IMR-90 (cell line): ENCODE results near the gene ARSD. TPM values are rescaled to one million over a fixed set of nuclear protein-coding genes. Genes with fewer than 3 reads are reported as not detected.

Experiments used
- ATAC-seq: fragments of 200-7000 bp; cut with Tn5 transposase; 2 replicates; pipeline ENCODE4 v1.9.1; 2020; ENCODE audit warnings: low read depth, mild to moderate bottlenecking, moderate library complexity
- BruUV-seq: library from RNA; stranded (reverse); fragments of 400-500 nt; replicated peaks from 2 replicates; lab custom pipeline; 2021; lab: Mats Ljungman, UMichigan
- CTCF ChIA-PET: fragments of 300-600 bp; formaldehyde crosslinking; extraction: SDS; loops from one replicate; lab custom pipeline; 2021; ENCODE audit warnings: antibody characterized with exemption; lab: Yijun Ruan, JAX
- POLR2A ChIA-PET: fragments of 300-600 bp; sonication (Branson Sonifier 250); formaldehyde crosslinking; loops from one replicate; lab custom pipeline; 2022; ENCODE audit warnings: antibody characterized with exemption; ENCODE audit not compliant: unreplicated experiment; lab: Charles Lee
- DNase-seq: peaks from one replicate; pipeline ENCODE4 v3.0.0; 2013
- H2AFZ ChIP-seq: replicated peaks from 2 replicates; pipeline ENCODE3; 2013; ENCODE audit warnings: low read length, mild to moderate bottlenecking; ENCODE audit not compliant: poor library complexity
- H2AK5ac ChIP-seq: 2 replicates; pipeline ENCODE4 v1.6.1; 2013; ENCODE audit warnings: low read depth, low read length, inconsistent platforms
- H2AK9ac ChIP-seq: replicated peaks from 2 replicates; pipeline ENCODE3; 2013; ENCODE audit warnings: mild to moderate bottlenecking, low read depth, low read length, moderate library complexity; ENCODE audit not compliant: poor library complexity
- H2BK120ac ChIP-seq: 2 replicates; pipeline ENCODE4 v1.6.1; 2013; ENCODE audit warnings: low read depth, low read length, inconsistent platforms
- H2BK15ac ChIP-seq: 3 replicates; pipeline ENCODE4 v1.6.1; 2013; ENCODE audit warnings: low read depth, low read length, inconsistent platforms
- H2BK20ac ChIP-seq: 2 replicates; pipeline ENCODE4 v1.6.1; 2013; ENCODE audit warnings: low read depth, mild to moderate bottlenecking, inconsistent platforms, low read length, moderate library complexity
- H2BK5ac ChIP-seq: 2 replicates; pipeline ENCODE4 v1.6.1; 2013; ENCODE audit warnings: mild to moderate bottlenecking, low read depth, low read length, inconsistent platforms; ENCODE audit not compliant: poor library complexity, severe bottlenecking
- H3K14ac ChIP-seq: replicated peaks from 2 replicates; pipeline ENCODE4 v1.6.1; 2013; ENCODE audit warnings: low read depth, low read length, inconsistent platforms
- H3K18ac ChIP-seq: 2 replicates; pipeline ENCODE4 v1.6.1; 2013; ENCODE audit warnings: low read depth, low read length, control low read depth
- H3K23ac ChIP-seq: 2 replicates; pipeline ENCODE4 v1.6.1; 2013; ENCODE audit warnings: low read depth, low read length, inconsistent platforms
- H3K27ac ChIP-seq: 2 replicates; pipeline ENCODE4 v1.5.1; 2013; ENCODE audit warnings: mild to moderate bottlenecking, control low read depth, low read length; ENCODE audit not compliant: insufficient read depth
- H3K27me3 ChIP-seq: 2 replicates; pipeline ENCODE4 v1.6.1; 2013; ENCODE audit warnings: low read length; ENCODE audit not compliant: control insufficient read depth, insufficient read depth
- H3K36me3 ChIP-seq: 2 replicates; pipeline ENCODE4 v1.6.1; 2013; ENCODE audit warnings: low read length, mixed read lengths; ENCODE audit not compliant: control insufficient read depth, insufficient read depth
- H3K4ac ChIP-seq: 2 replicates; pipeline ENCODE4 v1.6.1; 2013; ENCODE audit warnings: low read depth, low read length, inconsistent platforms
- H3K4me1 ChIP-seq: 2 replicates; pipeline ENCODE4 v1.6.1; 2013; ENCODE audit warnings: low read length, mixed read lengths; ENCODE audit not compliant: control insufficient read depth, insufficient read depth
- H3K4me2 ChIP-seq: 2 replicates; pipeline ENCODE4 v1.6.1; 2013; ENCODE audit warnings: low read depth, mild to moderate bottlenecking, control low read depth, low read length, moderate library complexity
- H3K4me3 ChIP-seq: 2 replicates; pipeline ENCODE4 v1.5.1; 2013; ENCODE audit warnings: low read depth, mild to moderate bottlenecking, control low read depth, low read length, moderate library complexity; ENCODE audit not compliant: insufficient read depth
- H3K56ac ChIP-seq: 2 replicates; pipeline ENCODE4 v1.6.1; 2013; ENCODE audit warnings: low read length, inconsistent platforms; ENCODE audit not compliant: insufficient read depth; ENCODE audit errors: extremely low read depth
- H3K79me1 ChIP-seq, 2 experiments: 2 replicates each; pipeline ENCODE4 v1.6.1; 2013; ENCODE audit warnings: low read length in 2 of 2, inconsistent platforms in 1 of 2, low read depth in 1 of 2
- H3K9ac ChIP-seq: 2 replicates; pipeline ENCODE4 v1.6.1; 2013; ENCODE audit warnings: low read depth, low read length, control low read depth
- H3K9me1 ChIP-seq: 2 replicates; pipeline ENCODE4 v1.6.1; 2013; ENCODE audit warnings: low read length, inconsistent platforms; ENCODE audit not compliant: insufficient read depth
- H3K9me3 ChIP-seq: 2 replicates; pipeline ENCODE4 v1.6.1; 2013; ENCODE audit warnings: low read length; ENCODE audit not compliant: control insufficient read depth, insufficient read depth
- H4K20me1 ChIP-seq: 2 replicates; pipeline ENCODE4 v1.6.1; 2013; ENCODE audit warnings: low read length, inconsistent platforms; ENCODE audit not compliant: insufficient read depth
- H4K5ac ChIP-seq: 2 replicates; pipeline ENCODE4 v1.6.1; 2013; ENCODE audit warnings: mild to moderate bottlenecking, low read depth, low read length, control low read depth
- H4K8ac ChIP-seq, 2 experiments: 2 replicates each; pipeline ENCODE4 v1.6.1; 2013; ENCODE audit warnings: low read depth in 2 of 2, low read length in 2 of 2, control low read depth in 1 of 2, inconsistent platforms in 1 of 2
- H4K91ac ChIP-seq: 2 replicates; pipeline ENCODE4 v1.6.1; 2013; ENCODE audit warnings: low read depth, low read length, inconsistent platforms; ENCODE audit not compliant: insufficient read depth
- CEBPB ChIP-seq: IDR thresholded peaks from 2 replicates; pipeline ENCODE4 v1.6.1; 2012; ENCODE audit warnings: low read depth, low read length, improper control_type of control experiment
- CHD1 ChIP-seq: IDR thresholded peaks from 2 replicates; pipeline ENCODE4 v1.6.1; 2012; ENCODE audit warnings: low read depth, low read length, improper control_type of control experiment
- MAFK ChIP-seq: IDR thresholded peaks from 2 replicates; pipeline ENCODE4 v1.6.1; 2012; ENCODE audit warnings: low read depth, low read length, improper control_type of control experiment
- MAZ ChIP-seq: IDR thresholded peaks from 2 replicates; pipeline ENCODE4 v1.6.1; 2012; ENCODE audit warnings: low read depth, mild to moderate bottlenecking, low read length, improper control_type of control experiment, moderate library complexity, borderline replicate concordance
- MXI1 ChIP-seq: IDR thresholded peaks from 2 replicates; pipeline ENCODE4 v1.6.1; 2012; ENCODE audit warnings: low read depth, mild to moderate bottlenecking, low read length, moderate library complexity, borderline replicate concordance
- NFE2L2 ChIP-seq: fragments of 150-350 bp; IDR thresholded peaks from 2 replicates; pipeline ENCODE4 v1.6.1; 2016; ENCODE audit warnings: low read depth, mild to moderate bottlenecking, low read length
- RCOR1 ChIP-seq: IDR thresholded peaks from 2 replicates; pipeline ENCODE4 v1.6.1; 2012; ENCODE audit warnings: mild to moderate bottlenecking, low read length, improper control_type of control experiment; ENCODE audit not compliant: insufficient replicate concordance
- RFX5 ChIP-seq: IDR thresholded peaks from 2 replicates; pipeline ENCODE4 v1.8.0; 2012; ENCODE audit warnings: low read depth, mild to moderate bottlenecking, low read length, moderate library complexity
- SMC3 ChIP-seq: fragments of 150-350 bp; IDR thresholded peaks from 2 replicates; pipeline ENCODE4 v1.6.1; 2016; ENCODE audit warnings: low read depth, mild to moderate bottlenecking, antibody characterized with exemption, low read length, moderate library complexity
- WGBS, 2 experiments: methylation state at CpG; one replicate each; pipeline versions ENCODE4 v1.1.5 to v1.1.7; 2013; ENCODE audit warnings: missing lambda C conversion rate in 2 of 2; ENCODE audit not compliant: insufficient read length in 1 of 2; ENCODE audit errors: extremely low coverage in 2 of 2; 5-methylcytosine and 5-hydroxymethylcytosine counted together
- dilution Hi-C: fragments of 300-500 bp; cut with HindIII; formaldehyde crosslinking; loops from one replicate; pipeline ENCODE4 v1.14.3; 2018; ENCODE audit warnings: low sequenced_read_pairs; ENCODE audit not compliant: unreplicated experiment
- in situ Hi-C: fragments of 300-500 bp; cut with MboI; formaldehyde crosslinking; loops from 3 replicates; pipeline ENCODE4 v1.14.3; 2019; ENCODE audit warnings: low sequenced_read_pairs, inconsistent platforms, mixed read lengths
- intact Hi-C: fragments of 100-400 bp; cut with micrococcal nuclease; formaldehyde crosslinking; loops from 2 replicates; pipeline ENCODE4 v1.10.0; 2022
- polyA plus RNA-seq, 3 experiments: library from polyadenylated mRNA; depleted of rRNA; stranded (reverse); fragments of >200 nt; gene quantifications; 2 replicates each; pipeline ENCODE4 v1.2.3, GENCODE V29; 2012; ENCODE audit warnings: low replicate concordance in 1 of 3
- total RNA-seq: library from RNA; depleted of rRNA; stranded (reverse); fragments of >200 nt; gene quantifications from 2 replicates; pipeline ENCODE4 v1.2.3, GENCODE V29; 2012

ARSD gene
- total and polyA plus RNA-seq, 2 of the 4 experiments (the other 2 are of a cell fraction) = 5.1 to 6.3 TPM

GRCh38 chrX:2874222-2875135 lies 54.7 kb downstream of the ARSD start:
- Histone ChIP-seq H3K79me1 (no peaks in the 10 kb centered on the region), H3K4ac (no peak overlapping the region), H4K5ac (no peak overlapping the region), H2AFZ (no peak overlapping the region), H2BK5ac (no peak overlapping the region), H3K4me2 (no peak overlapping the region), H3K9ac (no peak overlapping the region), H3K4me1 (no peaks in the 10 kb centered on the region), H2AK5ac (no peak overlapping the region), H3K4me3 (no peak overlapping the region), H4K91ac (no peak overlapping the region), H3K18ac (no peak overlapping the region), H3K9me3 (no peaks in the 10 kb centered on the region; the same call in 1 of the 2 replicates), H4K8ac (no peak overlapping the region), H2BK20ac (no peak overlapping the region), H3K14ac (no peak overlapping the region), H3K56ac (no peak overlapping the region), H2BK120ac (no peak overlapping the region), H2BK15ac (no peak overlapping the region), H3K27ac (no peak overlapping the region), H2AK9ac (no peak overlapping the region), H4K20me1 (no peaks in the 10 kb centered on the region), H3K36me3 (peaks cover 1% of the 10 kb centered on the region; the same call in 1 of the 2 replicates), H3K27me3 (no peaks in the 10 kb centered on the region), H3K9me1 (no peaks in the 10 kb centered on the region), H3K23ac (no peak overlapping the region)
- no peak for DNase-seq
- in situ Hi-C loops = loop anchor here (25.0 kb wide), 1 partner anchor 763 kb away; no protein-coding TSS in a partner anchor
- ATAC-seq = no peak
- POLR2A ChIA-PET = no interaction called here
- intact Hi-C loops = no loop called here
- BruUV-seq = no TSS peak
- TF ChIP-seq RCOR1 (no peak), SMC3 (no peak), MAFK (no peak), CHD1 (no peak), CEBPB (no peak), RFX5 (no peak), MXI1 (no peak), MAZ (no peak), NFE2L2 (no peak)
- WGBS, 2 experiments = 79% methylated on average over 2 of the region's 5 CpGs; no CpG with 5 or more reads in 1 of the 2 experiments
- dilution Hi-C loops = no loop called here
- CTCF ChIA-PET = no interaction called here
